Measurements from ENCODE around the gene CLTC. TPM values are rescaled to one million over a fixed set of nuclear protein-coding genes. Genes with fewer than 3 reads are reported as not detected.

The CLTC gene
- total and polyA plus RNA-seq, 12 donors, result 42.5 to 196 (median 167) TPM

DNA sequence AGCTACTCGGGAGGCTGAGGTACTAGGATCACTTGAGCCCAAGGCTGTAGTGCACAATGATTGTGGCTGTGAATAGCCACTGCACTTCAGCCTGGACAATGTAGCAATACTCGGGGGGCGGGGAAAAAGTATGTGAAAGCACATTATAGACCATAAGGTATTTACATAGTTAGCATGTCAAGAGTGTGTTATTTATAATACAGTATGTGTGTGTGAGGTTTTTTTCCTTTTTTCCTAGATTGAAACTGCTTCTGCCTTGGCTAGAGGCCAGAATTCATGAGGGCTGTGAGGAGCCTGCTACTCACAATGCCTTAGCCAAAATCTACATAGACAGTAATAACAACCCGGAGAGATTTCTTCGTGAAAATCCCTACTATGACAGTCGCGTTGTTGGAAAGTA is 57.0 kb downstream of the CLTC start:
- TF ChIP-seq, protein P1, sequence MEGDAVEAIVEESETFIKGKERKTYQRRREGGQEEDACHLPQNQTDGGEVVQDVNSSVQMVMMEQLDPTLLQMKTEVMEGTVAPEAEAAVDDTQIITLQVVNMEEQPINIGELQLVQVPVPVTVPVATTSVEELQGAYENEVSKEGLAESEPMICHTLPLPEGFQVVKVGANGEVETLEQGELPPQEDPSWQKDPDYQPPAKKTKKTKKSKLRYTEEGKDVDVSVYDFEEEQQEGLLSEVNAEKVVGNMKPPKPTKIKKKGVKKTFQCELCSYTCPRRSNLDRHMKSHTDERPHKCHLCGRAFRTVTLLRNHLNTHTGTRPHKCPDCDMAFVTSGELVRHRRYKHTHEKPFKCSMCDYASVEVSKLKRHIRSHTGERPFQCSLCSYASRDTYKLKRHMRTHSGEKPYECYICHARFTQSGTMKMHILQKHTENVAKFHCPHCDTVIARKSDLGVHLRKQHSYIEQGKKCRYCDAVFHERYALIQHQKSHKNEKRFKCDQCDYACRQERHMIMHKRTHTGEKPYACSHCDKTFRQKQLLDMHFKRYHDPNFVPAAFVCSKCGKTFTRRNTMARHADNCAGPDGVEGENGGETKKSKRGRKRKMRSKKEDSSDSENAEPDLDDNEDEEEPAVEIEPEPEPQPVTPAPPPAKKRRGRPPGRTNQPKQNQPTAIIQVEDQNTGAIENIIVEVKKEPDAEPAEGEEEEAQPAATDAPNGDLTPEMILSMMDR (IDR thresholded peaks at IDR 0.05), result no peak
- 85 to 89% methylated on average over 7 of the region's 7 CpGs for WGBS, 2 donors
- Histone ChIP-seq H3K27me3 (no peaks in the 10 kb centered on the region), H3K27ac (no peak overlapping the region), H3K9me3 (no peaks in the 10 kb centered on the region), H3K36me3 (peaks cover 0 to 100% (median 88%) of the 10 kb centered on the region in 9 donors), H3K4me3 (no peak overlapping the region), H3K4me1 (peaks cover 0 to 7% (median 0%) of the 10 kb centered on the region in 9 donors)
- intact Hi-C loops (cut with DNase I), result no loop called here
- no peak for DNase-seq
- ATAC-seq, result peak in 1 of 8 donors; percentile 14

DNA sequence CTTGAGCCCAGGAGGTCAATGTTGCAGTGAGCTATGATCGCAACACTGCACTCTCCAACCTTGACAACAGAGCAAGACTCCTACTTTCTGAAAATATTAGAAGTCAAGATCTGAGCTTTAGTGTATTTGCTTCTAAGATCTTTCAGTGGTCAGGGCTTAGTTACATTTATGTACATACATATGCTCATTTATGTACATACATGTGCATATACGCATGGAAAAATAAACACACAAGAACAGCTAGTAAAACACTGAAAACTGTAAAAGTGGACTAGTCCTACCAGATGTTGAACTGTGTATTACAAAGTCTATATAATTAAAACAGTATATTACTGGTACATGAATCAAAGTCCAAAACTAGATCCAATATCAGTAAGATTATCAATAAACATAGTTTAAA is 59.2 kb downstream of the CLTC start:
- DNase-seq (no peak), ATAC-seq (no peak)
- intact Hi-C loops (cut with DNase I), result no loop called here
- Histone ChIP-seq H3K27ac (no peak overlapping the region), H3K27me3 (no peaks in the 10 kb centered on the region), H3K4me1 (peaks cover 0 to 7% (median 0%) of the 10 kb centered on the region in 9 donors), H3K4me3 (no peak overlapping the region), H3K36me3 (peaks cover 0 to 100% (median 97%) of the 10 kb centered on the region in 9 donors), H3K9me3 (no peaks in the 10 kb centered on the region)
- 48 to 76% methylated on average over 2 of the region's 2 CpGs for WGBS, 2 donors
- TF ChIP-seq, protein P1 (IDR thresholded peaks at IDR 0.05), result no peak

DNA sequence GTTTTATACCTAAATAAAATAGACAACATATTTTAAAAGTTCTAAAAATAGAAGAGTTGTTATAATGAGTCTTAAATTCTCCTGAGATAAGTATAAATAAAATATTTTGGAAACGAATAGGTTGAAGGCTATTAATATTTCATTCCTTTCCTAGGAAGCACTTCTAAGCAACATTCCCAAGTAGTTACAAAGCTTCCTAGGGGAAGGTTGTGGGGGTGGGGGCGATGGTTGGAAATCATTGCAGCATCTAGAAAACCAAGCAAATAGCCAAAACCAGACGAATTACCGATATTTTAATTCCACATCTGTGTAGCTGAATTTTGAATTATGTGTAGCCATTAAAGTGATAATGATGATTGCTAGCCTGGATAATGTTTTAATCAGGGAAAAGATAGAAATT is 60.6 kb downstream of the CLTC start:
- peaks cover 0 to 100% (median 96%) of the 10 kb centered on the region in 9 donors for H3K36me3 ChIP-seq
- WGBS, 2 donors, result 74% methylated on average over 4 of the region's 4 CpGs
- H3K4me1 ChIP-seq, result no peaks in the 10 kb centered on the region
- H3K27ac ChIP-seq, result no peak overlapping the region
- TF ChIP-seq, protein P1 (IDR thresholded peaks at IDR 0.05), result no peak
- DNase-seq, result no peak
- no peaks in the 10 kb centered on the region for H3K9me3 ChIP-seq
- ATAC-seq, result no peak
- H3K4me3 ChIP-seq, result no peak overlapping the region
- no peaks in the 10 kb centered on the region for H3K27me3 ChIP-seq
- intact Hi-C loops (cut with DNase I), result loop anchor here in 1 of 10 donors (5.0 kb wide), 1 partner anchor 392 kb away; no protein-coding TSS in a partner anchor

DNA sequence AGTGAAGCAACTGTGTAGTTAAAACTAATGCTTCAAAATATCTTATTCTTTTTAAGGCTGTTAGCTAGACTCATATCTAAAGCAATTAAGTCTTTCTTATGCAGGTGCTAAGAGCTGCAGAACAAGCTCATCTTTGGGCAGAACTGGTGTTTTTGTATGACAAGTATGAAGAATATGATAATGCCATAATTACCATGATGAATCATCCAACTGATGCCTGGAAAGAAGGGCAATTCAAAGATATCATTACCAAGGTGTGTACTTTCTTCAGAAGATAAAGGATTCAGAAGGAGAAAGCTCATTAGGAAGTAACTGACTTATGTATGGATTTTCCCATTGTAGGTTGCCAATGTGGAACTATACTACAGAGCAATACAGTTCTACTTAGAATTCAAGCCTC is 63.6 kb downstream of the CLTC start:
- Histone ChIP-seq H3K4me1 (peaks cover 0 to 9% (median 0%) of the 10 kb centered on the region in 9 donors), H3K4me3 (no peak overlapping the region), H3K27ac (no peak overlapping the region), H3K9me3 (no peaks in the 10 kb centered on the region), H3K36me3 (peaks cover 0 to 100% (median 88%) of the 10 kb centered on the region in 9 donors), H3K27me3 (no peaks in the 10 kb centered on the region)
- ATAC-seq (no peak), DNase-seq (no peak)
- TF ChIP-seq, protein P1 (IDR thresholded peaks at IDR 0.05), result no peak
- intact Hi-C loops (cut with DNase I), result loop anchor here in 1 of 10 donors (5.0 kb wide), 1 partner anchor 389 kb away; no protein-coding TSS in a partner anchor
